PC-3 (cell line): ENCODE data around the gene PPBP. TPM values are rescaled to one million over a fixed set of nuclear protein-coding genes. Genes with fewer than 3 reads are reported as not detected.
A peak's percentile ranks its signal among the peaks of the same experiment; 100 is the strongest.
"Not testable (repeated sequence)": the region's sequence is repeated elsewhere in the genome, so short reads cannot be mapped to it uniquely, and the experiment has no call there.

ENCODE experiments used
- ATAC-seq: fragments of 200-7000 bp; cut with Tn5 transposase; 2 replicates; pipeline ENCODE4 v1.9.1; 2020; ENCODE audit warnings: mild to moderate bottlenecking, moderate library complexity
- BruUV-seq: library from RNA; stranded (reverse); fragments of 400-500 nt; replicated peaks from 2 replicates; lab custom pipeline; 2021; lab: Mats Ljungman, UMichigan
- CTCF ChIA-PET: fragments of 300-600 bp; sonication (Branson Sonifier 250); formaldehyde crosslinking; loops from one replicate; lab custom pipeline; 2022; ENCODE audit warnings: antibody characterized with exemption; lab: Charles Lee
- POLR2A ChIA-PET: fragments of 300-600 bp; sonication (Branson Sonifier 250); formaldehyde crosslinking; loops from one replicate; lab custom pipeline; 2022; ENCODE audit warnings: antibody characterized with exemption; ENCODE audit not compliant: unreplicated experiment; lab: Charles Lee
- DNase-seq: peaks from one replicate; pipeline ENCODE4 v3.0.0-alpha.2; 2015
- H2AFZ ChIP-seq: fragments of 300-600 bp; sonication (generic); 2 replicates; pipeline ENCODE4 v1.6.0; 2016; ENCODE audit warnings: antibody characterized with exemption, low read length
- H3F3A ChIP-seq: fragments of 300-600 bp; sonication (generic); one replicate; pipeline ENCODE4 v1.6.0; 2017; ENCODE audit warnings: antibody characterized with exemption, low read length, control low read depth, mild to moderate bottlenecking; ENCODE audit not compliant: unreplicated experiment
- H3K27ac ChIP-seq: fragments of 300-600 bp; sonication (generic); 2 replicates; pipeline ENCODE4 v1.5.1; 2016; ENCODE audit warnings: mild to moderate bottlenecking, low read length
- H3K27me3 ChIP-seq: fragments of 300-600 bp; sonication (generic); 2 replicates; pipeline ENCODE4 v1.6.1; 2016; ENCODE audit warnings: low read length, mixed read lengths
- H3K36me3 ChIP-seq: fragments of 300-600 bp; sonication (generic); 2 replicates; pipeline ENCODE4 v1.6.1; 2016; ENCODE audit warnings: low read depth, mixed run types, low read length, mixed read lengths
- H3K4me1 ChIP-seq: fragments of 300-600 bp; sonication (generic); 2 replicates; pipeline ENCODE4 v1.5.1; 2016; ENCODE audit warnings: low read length; ENCODE audit not compliant: insufficient read depth
- H3K4me2 ChIP-seq: fragments of 300-600 bp; sonication (generic); 2 replicates; pipeline ENCODE4 v1.6.0; 2016; ENCODE audit warnings: low read length
- H3K4me3 ChIP-seq: fragments of 300-600 bp; sonication (generic); 2 replicates; pipeline ENCODE4 v1.5.1; 2016; ENCODE audit warnings: mild to moderate bottlenecking, low read length, mixed read lengths
- H3K79me2 ChIP-seq: fragments of 300-600 bp; sonication (generic); 2 replicates; pipeline ENCODE4 v1.6.1; 2017; ENCODE audit warnings: low read length, mixed read lengths
- H3K9ac ChIP-seq: fragments of 300-600 bp; sonication (generic); 2 replicates; pipeline ENCODE4 v1.6.0; 2016; ENCODE audit warnings: mild to moderate bottlenecking, low read length
- H3K9me2 ChIP-seq: fragments of 300-600 bp; sonication (generic); replicated peaks from 2 replicates; pipeline ENCODE4 v1.6.1; 2016; ENCODE audit warnings: mixed run types, low read length, mixed read lengths
- H3K9me3 ChIP-seq: fragments of 300-600 bp; sonication (generic); 2 replicates; pipeline ENCODE4 v1.6.1; 2016; ENCODE audit warnings: low read length, mixed read lengths
- H4K20me1 ChIP-seq: fragments of 300-600 bp; sonication (generic); 2 replicates; pipeline ENCODE4 v1.6.1; 2016; ENCODE audit warnings: low read length, mixed read lengths
- EZH2 ChIP-seq: fragments of 300-600 bp; sonication (generic); IDR thresholded peaks from one replicate; pipeline ENCODE4 v1.6.1; 2017; ENCODE audit warnings: antibody characterized with exemption, mild to moderate bottlenecking, low read length; ENCODE audit not compliant: unreplicated experiment
- EZH2phosphoT487 ChIP-seq: fragments of 300-600 bp; sonication (generic); IDR thresholded peaks from 2 replicates; pipeline ENCODE4 v1.6.1; 2018; ENCODE audit warnings: mild to moderate bottlenecking, antibody characterized with exemption, low read length, borderline replicate concordance
- intact Hi-C: fragments of 100-400 bp; cut with micrococcal nuclease; formaldehyde crosslinking; loops from 2 replicates; pipeline ENCODE4 v1.9.0; 2023
- total RNA-seq: library from RNA; depleted of rRNA; stranded (reverse); fragments of >200 nt; gene quantifications from 2 replicates; pipeline ENCODE4 v1.2.3, GENCODE V29; 2014
- TF ChIP-seq, protein P1 (sequence below): fragments of 300-600 bp; sonication (generic); conservative IDR thresholded peaks from 2 replicates; pipeline ENCODE4 v1.5.1; 2017; ENCODE audit warnings: antibody characterized with exemption, low read depth, mild to moderate bottlenecking, low read length

PPBP gene
- total RNA-seq, 1 experiment from 2014 or later, result not detected

DNA sequence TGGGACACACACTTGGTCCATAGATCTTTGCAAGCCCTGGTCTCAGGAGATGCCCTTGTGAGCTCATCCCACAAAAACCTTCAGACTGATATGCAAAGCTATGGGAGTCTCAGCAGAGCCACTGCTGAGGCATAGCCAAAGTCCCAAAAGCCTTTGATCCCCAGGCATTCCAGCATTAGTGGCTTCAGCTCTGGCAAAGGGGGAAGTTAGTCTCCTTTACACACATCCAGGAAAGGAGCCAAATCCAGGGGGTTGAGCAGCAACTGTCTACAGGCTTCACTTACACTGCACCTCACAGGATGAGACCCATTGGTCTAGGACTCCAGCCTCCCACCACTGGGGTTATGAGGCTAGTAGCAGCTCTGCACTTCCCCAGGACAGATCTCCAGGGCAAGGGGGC is 20.1 kb downstream of the PPBP start:
- DNase-seq (no peak), ATAC-seq (no peak)
- Histone ChIP-seq H3F3A (no peaks in the 10 kb centered on the region), H3K4me1 (no peaks in the 10 kb centered on the region), H2AFZ (no peak overlapping the region), H3K9me2 (no peaks in the 10 kb centered on the region), H3K4me3 (no peak overlapping the region), H4K20me1 (no peaks in the 10 kb centered on the region), H3K9me3 (no peaks in the 10 kb centered on the region), H3K79me2 (no peaks in the 10 kb centered on the region), H3K4me2 (no peak overlapping the region), H3K36me3 (no peaks in the 10 kb centered on the region), H3K27ac (no peak overlapping the region), H3K9ac (no peak overlapping the region), H3K27me3 (no peaks in the 10 kb centered on the region)
- no TSS peak for BruUV-seq
- TF ChIP-seq, protein P1, sequence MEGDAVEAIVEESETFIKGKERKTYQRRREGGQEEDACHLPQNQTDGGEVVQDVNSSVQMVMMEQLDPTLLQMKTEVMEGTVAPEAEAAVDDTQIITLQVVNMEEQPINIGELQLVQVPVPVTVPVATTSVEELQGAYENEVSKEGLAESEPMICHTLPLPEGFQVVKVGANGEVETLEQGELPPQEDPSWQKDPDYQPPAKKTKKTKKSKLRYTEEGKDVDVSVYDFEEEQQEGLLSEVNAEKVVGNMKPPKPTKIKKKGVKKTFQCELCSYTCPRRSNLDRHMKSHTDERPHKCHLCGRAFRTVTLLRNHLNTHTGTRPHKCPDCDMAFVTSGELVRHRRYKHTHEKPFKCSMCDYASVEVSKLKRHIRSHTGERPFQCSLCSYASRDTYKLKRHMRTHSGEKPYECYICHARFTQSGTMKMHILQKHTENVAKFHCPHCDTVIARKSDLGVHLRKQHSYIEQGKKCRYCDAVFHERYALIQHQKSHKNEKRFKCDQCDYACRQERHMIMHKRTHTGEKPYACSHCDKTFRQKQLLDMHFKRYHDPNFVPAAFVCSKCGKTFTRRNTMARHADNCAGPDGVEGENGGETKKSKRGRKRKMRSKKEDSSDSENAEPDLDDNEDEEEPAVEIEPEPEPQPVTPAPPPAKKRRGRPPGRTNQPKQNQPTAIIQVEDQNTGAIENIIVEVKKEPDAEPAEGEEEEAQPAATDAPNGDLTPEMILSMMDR, result no peak
- TF ChIP-seq EZH2 (no peak), EZH2phosphoT487 (no peak)
- ChIA-PET POLR2A (no interaction called here), CTCF (interaction anchor here (0.5 kb wide), 1 partner anchor 1501 kb away, joined by 10 read pairs; no protein-coding TSS in a partner anchor)
- intact Hi-C loops, result no loop called here

DNA sequence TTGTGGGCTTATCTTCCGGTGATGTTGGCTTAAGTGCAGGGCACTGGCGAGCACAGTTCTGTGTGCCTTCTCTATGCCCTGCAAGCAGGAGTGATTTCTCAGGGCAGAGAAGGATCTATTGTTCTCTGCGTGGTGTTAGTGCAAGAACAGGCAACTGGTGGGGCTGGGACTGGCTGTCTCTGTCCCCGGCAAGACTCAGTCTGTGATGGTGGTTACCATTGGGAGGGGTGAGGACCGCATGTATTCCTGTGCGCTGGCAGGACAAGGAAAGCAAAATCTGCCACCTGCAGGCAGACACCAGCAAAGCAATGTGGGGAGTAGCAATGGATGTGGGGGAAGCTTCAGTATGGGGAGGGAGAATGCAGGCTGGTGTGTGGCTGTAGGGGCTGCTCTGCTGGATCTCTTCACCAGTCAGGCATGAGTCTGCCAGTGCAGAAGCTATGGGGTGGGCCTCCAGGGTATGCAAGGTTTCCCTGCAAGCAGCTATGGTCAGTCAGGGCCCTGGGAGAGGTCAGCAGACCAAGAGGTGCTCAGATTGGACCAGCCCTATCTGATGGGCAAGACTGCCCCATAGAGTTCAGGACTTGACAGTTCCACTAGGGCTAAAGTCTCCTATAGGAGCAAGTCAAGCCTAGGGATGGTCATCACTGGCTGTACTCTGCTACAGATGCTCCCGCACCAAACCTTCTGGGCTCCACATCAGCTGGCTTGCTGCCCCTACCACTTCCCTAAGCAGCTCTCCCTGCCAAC is 23.0 kb downstream of the PPBP start:
- ATAC-seq, result no peak; the same call in 1 of the 2 replicates
- Histone ChIP-seq H3K79me2 (no peaks in the 10 kb centered on the region), H3K4me1 (no peaks in the 10 kb centered on the region), H2AFZ (no peak overlapping the region), H3K36me3 (no peaks in the 10 kb centered on the region), H3K9me3 (no peaks in the 10 kb centered on the region), H3F3A (no peaks in the 10 kb centered on the region), H3K27me3 (no peaks in the 10 kb centered on the region), H4K20me1 (no peaks in the 10 kb centered on the region), H3K9me2 (no peaks in the 10 kb centered on the region), H3K9ac (no peak overlapping the region), H3K4me2 (no peak overlapping the region), H3K4me3 (no peak overlapping the region), H3K27ac (no peak overlapping the region)
- DNase-seq, result no peak
- BruUV-seq, result no TSS peak
- intact Hi-C loops, result no loop called here
- ChIA-PET CTCF (no interaction called here), POLR2A (interaction anchor here (0.5 kb wide), 1 partner anchor 144 kb away, joined by 4 read pairs; no protein-coding TSS in a partner anchor)
- TF ChIP-seq EZH2phosphoT487, result no peak
- TF ChIP-seq, protein P1, result peak; percentile 42
- TF ChIP-seq EZH2, result no peak

DNA sequence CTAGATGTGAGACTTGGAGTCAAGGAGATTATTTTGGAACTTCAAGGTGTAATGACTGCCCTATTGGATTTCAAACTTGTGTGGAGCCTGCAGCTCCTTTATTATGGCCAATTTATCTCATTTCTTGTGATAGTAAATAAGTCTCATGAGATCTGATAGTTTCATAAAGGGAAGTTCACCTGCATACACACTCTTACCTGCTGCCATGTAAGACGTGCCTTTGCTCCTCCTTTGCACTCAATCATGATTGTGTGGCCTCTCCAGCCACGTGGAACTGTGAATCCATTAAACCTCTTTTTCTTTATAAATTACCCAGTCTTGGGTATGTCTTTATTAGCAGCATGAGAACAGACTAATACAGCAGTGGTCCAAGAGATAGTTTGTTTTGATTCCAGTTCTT is 25.3 kb downstream of the PPBP start:
- H2AFZ ChIP-seq, result no peak overlapping the region
- no TSS peak for BruUV-seq
- TF ChIP-seq, protein P1, result no peak
- TF ChIP-seq EZH2phosphoT487 (no peak), EZH2 (no peak)
- CTCF ChIA-PET, result no interaction called here
- H3K9me2 ChIP-seq, result no peaks in the 10 kb centered on the region
- no peaks in the 10 kb centered on the region for H3K9me3 ChIP-seq
- no peak overlapping the region for H3K27ac ChIP-seq
- POLR2A ChIA-PET, result no interaction called here
- no peak overlapping the region for H3K4me2 ChIP-seq
- intact Hi-C loops, result no loop called here
- H4K20me1 ChIP-seq, result no peaks in the 10 kb centered on the region
- ATAC-seq, result no peak
- no peaks in the 10 kb centered on the region for H3K36me3 ChIP-seq
- H3K4me1 ChIP-seq, result no peaks in the 10 kb centered on the region
- no peaks in the 10 kb centered on the region for H3F3A ChIP-seq
- no peak for DNase-seq
- no peak overlapping the region for H3K9ac ChIP-seq
- no peaks in the 10 kb centered on the region for H3K27me3 ChIP-seq
- no peaks in the 10 kb centered on the region for H3K79me2 ChIP-seq
- no peak overlapping the region for H3K4me3 ChIP-seq

DNA sequence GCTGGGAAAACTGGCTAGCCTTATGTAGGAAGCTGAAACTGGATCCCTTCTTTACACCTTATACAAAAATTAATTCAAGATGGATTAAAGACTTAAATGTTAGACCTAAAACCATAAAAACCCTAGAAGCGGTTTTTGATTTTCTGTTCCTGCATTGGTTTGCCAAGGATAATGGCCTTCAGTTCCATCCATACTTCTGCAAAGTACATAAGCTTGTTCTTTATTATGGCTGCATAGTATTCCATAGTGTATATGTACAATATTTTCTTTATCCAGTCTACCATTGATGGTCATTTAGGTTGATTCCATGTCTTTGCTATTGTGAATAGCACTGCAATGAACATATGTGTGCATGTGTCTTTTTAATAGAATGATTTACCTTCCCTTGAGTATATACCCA is 28.9 kb downstream of the PPBP start:
- CTCF ChIA-PET, H3K9me2 ChIP-seq, H3F3A ChIP-seq, BruUV-seq, H3K36me3 ChIP-seq, intact Hi-C loops, H3K27me3 ChIP-seq, H3K4me1 ChIP-seq, H4K20me1 ChIP-seq, ATAC-seq, H3K27ac ChIP-seq, H3K4me2 ChIP-seq, H3K79me2 ChIP-seq, H3K9me3 ChIP-seq, DNase-seq, H3K9ac ChIP-seq, POLR2A ChIA-PET, H2AFZ ChIP-seq, H3K4me3 ChIP-seq: not testable (repeated sequence)
